GM23338 (cell line): Measurements from ENCODE around the gene NPR2. TPM values are rescaled to one million over a fixed set of nuclear protein-coding genes. Genes with fewer than 3 reads are reported as not detected.

Source experiments
- ATAC-seq: fragments of 200-7000 bp; cut with Tn5 transposase; 3 replicates; pipeline ENCODE4 v1.9.1; 2020
- DNase-seq: peaks from one replicate; pipeline ENCODE4 v3.0.0-alpha.2; 2015; ENCODE audit warnings: low spot score
- H2AFZ ChIP-seq: fragments of 200-600 bp; sonication (generic); 2 replicates; pipeline ENCODE4 v1.8.0; 2016; ENCODE audit warnings: antibody characterized with exemption, mild to moderate bottlenecking, moderate library complexity
- H3F3A ChIP-seq: fragments of 200-600 bp; sonication (generic); replicated peaks from 2 replicates; pipeline ENCODE4 v1.8.0; 2017; ENCODE audit warnings: antibody characterized with exemption, mixed run types, low read depth
- H3K27ac ChIP-seq: fragments of 200-600 bp; sonication (generic); 2 replicates; pipeline ENCODE4 v1.6.1; 2016; ENCODE audit warnings: low read depth
- H3K27me3 ChIP-seq: fragments of 200-600 bp; sonication (generic); 2 replicates; pipeline ENCODE4 v1.8.0; 2016; ENCODE audit warnings: mild to moderate bottlenecking, mixed run types, moderate library complexity; ENCODE audit not compliant: insufficient read depth
- H3K36me3 ChIP-seq: fragments of 200-600 bp; sonication (generic); 2 replicates; pipeline ENCODE4 v1.8.0; 2016; ENCODE audit warnings: mild to moderate bottlenecking; ENCODE audit not compliant: insufficient read depth
- H3K4me1 ChIP-seq: fragments of 200-600 bp; sonication (generic); 2 replicates; pipeline ENCODE4 v1.8.0; 2016; ENCODE audit warnings: mild to moderate bottlenecking, moderate library complexity; ENCODE audit not compliant: insufficient read depth
- H3K4me2 ChIP-seq: fragments of 200-600 bp; sonication (generic); 2 replicates; pipeline ENCODE4 v1.7.1; 2017; ENCODE audit warnings: mixed run types
- H3K4me3 ChIP-seq: fragments of 200-600 bp; sonication (generic); 2 replicates; pipeline ENCODE4 v1.6.1; 2016; ENCODE audit warnings: mixed run types
- H3K79me2 ChIP-seq: fragments of 200-600 bp; sonication (generic); replicated peaks from 2 replicates; pipeline ENCODE4 v1.8.0; 2017; ENCODE audit warnings: mild to moderate bottlenecking; ENCODE audit not compliant: insufficient read depth
- H3K9me2 ChIP-seq: fragments of 200-600 bp; sonication (generic); 2 replicates; pipeline ENCODE4 v1.8.0; 2017; ENCODE audit not compliant: insufficient read depth
- H4K20me1 ChIP-seq: fragments of 200-600 bp; sonication (generic); replicated peaks from 2 replicates; pipeline ENCODE4 v1.8.0; 2017; ENCODE audit warnings: mild to moderate bottlenecking; ENCODE audit not compliant: insufficient read depth
- H3K27ac Mint-ChIP-seq: 2 replicates; pipeline ENCODE4 v1.8.0; 2020; ENCODE audit warnings: inconsistent platforms, mild to moderate bottlenecking, moderate library complexity, mixed read lengths
- H3K27me3 Mint-ChIP-seq: 3 replicates; pipeline ENCODE4 v1.8.0; 2022; ENCODE audit warnings: low read depth, mild to moderate bottlenecking, moderate library complexity, mixed read lengths, inconsistent platforms; ENCODE audit not compliant: insufficient read depth, poor library complexity
- H3K36me3 Mint-ChIP-seq: 3 replicates; pipeline ENCODE4 v1.8.0; 2021; ENCODE audit warnings: low read depth, mild to moderate bottlenecking, inconsistent platforms, moderate library complexity, mixed read lengths
- H3K4me1 Mint-ChIP-seq: 3 replicates; pipeline ENCODE4 v1.8.0; 2020; ENCODE audit warnings: mild to moderate bottlenecking, inconsistent platforms, mixed read lengths
- H3K4me3 Mint-ChIP-seq: 3 replicates; pipeline ENCODE4 v1.8.0; 2021; ENCODE audit warnings: moderate library complexity, mild to moderate bottlenecking, inconsistent platforms, mixed read lengths
- H3K9me3 Mint-ChIP-seq: 3 replicates; pipeline ENCODE4 v1.8.0; 2020; ENCODE audit warnings: moderate library complexity, mild to moderate bottlenecking, inconsistent platforms, mixed read lengths
- CTCF ChIP-seq, 2 experiments: fragments of 200-600 bp in 1 of 2; sonication (generic) in 1 of 2; conservative IDR thresholded peaks; 2 replicates each; pipeline versions ENCODE4 v1.5.1 to v1.6.1; 2016 to 2017; ENCODE audit warnings: antibody characterized with exemption in 2 of 2, low read depth in 2 of 2, mild to moderate bottlenecking in 2 of 2, moderate library complexity in 1 of 2
- EZH2 ChIP-seq: fragments of 200-600 bp; sonication (generic); IDR thresholded peaks from one replicate; pipeline ENCODE4 v1.8.0; 2017; ENCODE audit warnings: antibody characterized with exemption, mild to moderate bottlenecking, low read depth; ENCODE audit not compliant: unreplicated experiment
- NANOG ChIP-seq: IDR thresholded peaks from 2 replicates; pipeline ENCODE4 v1.6.1; 2016; ENCODE audit warnings: antibody characterized with exemption, borderline replicate concordance
- POLR2AphosphoS5 ChIP-seq: IDR thresholded peaks from 2 replicates; pipeline ENCODE4 v1.6.1; 2016; ENCODE audit warnings: antibody characterized with exemption, low read depth
- REST ChIP-seq: IDR thresholded peaks from one replicate; pipeline ENCODE4 v1.6.1; 2018; ENCODE audit warnings: antibody characterized with exemption; ENCODE audit not compliant: unreplicated experiment
- STAT1 ChIP-seq: IDR thresholded peaks from one replicate; pipeline ENCODE4 v1.6.1; 2016; ENCODE audit warnings: antibody characterized with exemption; ENCODE audit not compliant: unreplicated experiment
- ZNF114 ChIP-seq: fragments of 250-450 bp; sonication (Bioruptor Pico); IDR thresholded peaks from 2 replicates; pipeline ENCODE4 v1.5.0; 2020; ENCODE audit warnings: mild to moderate bottlenecking, moderate library complexity
- ZNF462 ChIP-seq: fragments of 250-450 bp; sonication (Bioruptor Pico); IDR thresholded peaks from 2 replicates; pipeline ENCODE4 v1.5.0; 2020; ENCODE audit warnings: mild to moderate bottlenecking, moderate library complexity
- polyA plus RNA-seq: library from polyadenylated mRNA; unstranded; fragments of >200 nt; fragmentation: Nextera tagmentation; extraction: Ambion mirVana; gene quantifications from 2 replicates; pipeline ENCODE4 v1.2.1, GENCODE V29; 2016
- total RNA-seq: library from RNA; depleted of rRNA; stranded (reverse); fragments of >200 nt; shearing (Covaris generic); gene quantifications from 2 replicates; pipeline ENCODE4 v1.2.3, GENCODE V29; 2014

NPR2 gene
- total and polyA plus RNA-seq, 2 experiments from 2014 or later, result 9.0 to 14.4 TPM

GRCh38 chr9:35834260-35835215 is 43.1 kb downstream of the NPR2 start:
- H3K79me2 ChIP-seq, result no peaks in the 10 kb centered on the region
- peaks cover 5% of the 10 kb centered on the region; the same call in 1 of the 2 replicates for H3K9me2 ChIP-seq
- no peak overlapping the region for H3K27ac ChIP-seq
- TF ChIP-seq POLR2AphosphoS5 (no peak), EZH2 (no peak), NANOG (no peak), ZNF462 (CRISPR knock-in tag) (no peak), REST (no peak), STAT1 (no peak), ZNF114 (CRISPR knock-in tag) (no peak), CTCF (conservative IDR thresholded peaks at IDR 0.05; ENCODE audit: low read depth in 2 of 2) (no peak)
- H4K20me1 ChIP-seq, result no peaks in the 10 kb centered on the region; the same call in 1 of the 2 replicates
- Mint-ChIP-seq H3K27me3 (peaks cover 9% of the 10 kb centered on the region), H3K4me1 (peaks cover 23% of the 10 kb centered on the region), H3K27ac (no peak overlapping the region; the same call in 1 of the 2 replicates), H3K4me3 (no peak overlapping the region), H3K36me3 (no peaks in the 10 kb centered on the region), H3K9me3 (no peaks in the 10 kb centered on the region; the same call in 2 of the 3 replicates)
- DNase-seq (no peak), ATAC-seq (no peak)
- H3K4me1 ChIP-seq, result peaks cover 8% of the 10 kb centered on the region; the same call in 1 of the 2 replicates
- H3F3A ChIP-seq, result 0 out of 2 replicates have a peak, but pooled peaks cover 3% of the 10 kb centered on the region
- H3K27me3 ChIP-seq, result no peaks in the 10 kb centered on the region
- no peak overlapping the region for H3K4me2 ChIP-seq
- H3K36me3 ChIP-seq, result no peaks in the 10 kb centered on the region
- no peak overlapping the region for H3K4me3 ChIP-seq
- H2AFZ ChIP-seq, result no peak overlapping the region
